ENCODE data around the gene LSG1. TPM values are rescaled to one million over a fixed set of nuclear protein-coding genes. Genes with fewer than 3 reads are reported as not detected.

Gene LSG1
- total RNA-seq, 4 donors from 2014 or later, result 42.9 to 120 (median 81.9) TPM

GRCh38 chr3:194705761-194706160 is 33.8 kb upstream of the LSG1 start:
- H3K27me3 ChIP-seq, result no peaks in the 10 kb centered on the region
- no peak overlapping the region for H3K4me3 ChIP-seq
- H3K4me1 ChIP-seq, result no peaks in the 10 kb centered on the region
- TF ChIP-seq POLR2A (IDR thresholded peaks at IDR 0.05) (no peak), CTCF (IDR thresholded peaks at IDR 0.05) (no peak)
- no peak overlapping the region for H3K27ac ChIP-seq
- H3K9me3 ChIP-seq, result no peaks in the 10 kb centered on the region
- H3K36me3 ChIP-seq, result no peaks in the 10 kb centered on the region
- no peak for DNase-seq

DNA sequence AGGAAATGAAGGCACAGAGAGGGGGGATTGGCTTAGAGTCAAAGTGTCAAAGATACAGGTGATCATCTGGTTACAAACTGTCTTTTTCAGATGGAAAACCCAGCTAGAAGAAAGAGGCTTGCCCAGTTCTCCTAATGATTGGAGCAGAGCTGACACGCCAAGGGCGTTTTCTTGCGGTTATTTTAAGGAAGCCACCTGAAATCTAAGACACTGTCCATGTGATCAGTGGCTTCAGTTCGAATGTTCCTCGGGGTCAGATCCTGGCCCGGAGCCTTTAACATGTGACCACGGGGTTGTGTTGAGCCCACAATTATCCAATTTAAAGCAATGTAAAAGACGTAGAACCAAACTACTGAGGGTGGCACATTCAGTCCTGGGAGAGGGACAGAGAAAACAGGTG is 33.2 kb upstream of the LSG1 start:
- H3K4me1 ChIP-seq, result no peaks in the 10 kb centered on the region
- H3K4me3 ChIP-seq, result no peak overlapping the region
- no peak for DNase-seq
- TF ChIP-seq CTCF (IDR thresholded peaks at IDR 0.05) (no peak), POLR2A (IDR thresholded peaks at IDR 0.05) (no peak)
- H3K27me3 ChIP-seq, result no peaks in the 10 kb centered on the region
- H3K36me3 ChIP-seq, result no peaks in the 10 kb centered on the region
- H3K27ac ChIP-seq, result no peak overlapping the region
- no peaks in the 10 kb centered on the region for H3K9me3 ChIP-seq

- H3K9me3 ChIP-seq, result peaks cover 0 to 5% (median 0%) of the 10 kb centered on the region in 4 donors
- H3K27me3 ChIP-seq, result no peaks in the 10 kb centered on the region
- H3K4me1 ChIP-seq, result no peaks in the 10 kb centered on the region
- TF ChIP-seq CTCF (IDR thresholded peaks at IDR 0.05) (no peak), POLR2A (IDR thresholded peaks at IDR 0.05) (no peak)
- no peak overlapping the region for H3K4me3 ChIP-seq
- no peaks in the 10 kb centered on the region for H3K36me3 ChIP-seq
- no peak for DNase-seq
- no peak overlapping the region for H3K27ac ChIP-seq
These were observed 30.6 kb upstream of the LSG1 start for GRCh38 chr3:194702545-194702944.

GRCh38 chr3:194696702-194697101 is 24.7 kb upstream of the LSG1 start:
- no peak for TF ChIP-seq POLR2A (IDR thresholded peaks at IDR 0.05)
- TF ChIP-seq CTCF (IDR thresholded peaks at IDR 0.05), result no peak

GRCh38 chr3:194691481-194692283 is 19.7 kb upstream of the LSG1 start:
- no peaks in the 10 kb centered on the region for H3K36me3 ChIP-seq
- peak overlapping the region in 2 of 4 donors; percentile 49 to 68 for H3K27ac ChIP-seq
- H3K4me3 ChIP-seq, result no peak overlapping the region
- H3K9me3 ChIP-seq, result no peaks in the 10 kb centered on the region
- H3K4me1 ChIP-seq, result peaks cover 0 to 24% (median 18%) of the 10 kb centered on the region in 4 donors
- H3K27me3 ChIP-seq, result no peaks in the 10 kb centered on the region
- peak in 2 of 3 donors; percentile 65 to 66 for DNase-seq
- TF ChIP-seq CTCF (IDR thresholded peaks at IDR 0.05), result no peak
- no peak for TF ChIP-seq POLR2A (IDR thresholded peaks at IDR 0.05)

More at GRCh38 chr3:194696702-194697101, 24.7 kb upstream of the LSG1 start:
- no peak for DNase-seq
- peaks cover 0 to 5% (median 0%) of the 10 kb centered on the region in 4 donors for H3K9me3 ChIP-seq
- H3K27ac ChIP-seq, result no peak overlapping the region
- H3K36me3 ChIP-seq, result no peaks in the 10 kb centered on the region
- H3K4me3 ChIP-seq, result no peak overlapping the region
- H3K4me1 ChIP-seq, result peaks cover 0 to 6% (median 0%) of the 10 kb centered on the region in 4 donors
- H3K27me3 ChIP-seq, result no peaks in the 10 kb centered on the region
